Measurements from ENCODE around the gene MMD2.

The MMD2 gene

DNA sequence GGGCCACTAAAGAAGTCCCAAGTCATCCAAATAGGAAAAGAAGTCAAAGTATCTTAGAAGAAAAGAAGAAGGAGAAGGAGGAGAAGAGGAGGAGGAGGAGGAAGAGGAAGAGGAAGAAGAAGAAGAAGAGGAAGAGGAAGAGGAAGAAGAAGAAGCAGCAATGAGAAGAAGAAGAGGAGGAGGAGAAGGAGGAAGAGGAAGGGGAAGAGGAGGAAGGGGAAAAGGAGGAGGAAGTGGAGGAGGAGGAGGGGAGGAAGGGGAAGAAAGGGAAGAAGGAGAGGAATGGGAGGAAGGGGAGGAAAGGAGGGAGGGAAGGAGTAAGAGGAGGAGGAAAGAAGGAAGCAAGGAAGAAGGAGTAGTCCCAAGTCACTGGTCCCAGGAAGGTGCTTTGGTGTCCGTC is 53.8 kb downstream of the MMD2 start:
- Histone ChIP-seq H3K27ac (ENCODE audit: low read depth, low read length, poor library complexity, severe bottlenecking) (no peak overlapping the region), H4K20me1 (ENCODE audit: insufficient read depth, low read length) (no peaks in the 10 kb centered on the region)
- no peak for TF ChIP-seq EZH2 (IDR thresholded peaks at IDR 0.05; ENCODE audit: borderline replicate concordance, low read length)
- TF ChIP-seq, protein P1, sequence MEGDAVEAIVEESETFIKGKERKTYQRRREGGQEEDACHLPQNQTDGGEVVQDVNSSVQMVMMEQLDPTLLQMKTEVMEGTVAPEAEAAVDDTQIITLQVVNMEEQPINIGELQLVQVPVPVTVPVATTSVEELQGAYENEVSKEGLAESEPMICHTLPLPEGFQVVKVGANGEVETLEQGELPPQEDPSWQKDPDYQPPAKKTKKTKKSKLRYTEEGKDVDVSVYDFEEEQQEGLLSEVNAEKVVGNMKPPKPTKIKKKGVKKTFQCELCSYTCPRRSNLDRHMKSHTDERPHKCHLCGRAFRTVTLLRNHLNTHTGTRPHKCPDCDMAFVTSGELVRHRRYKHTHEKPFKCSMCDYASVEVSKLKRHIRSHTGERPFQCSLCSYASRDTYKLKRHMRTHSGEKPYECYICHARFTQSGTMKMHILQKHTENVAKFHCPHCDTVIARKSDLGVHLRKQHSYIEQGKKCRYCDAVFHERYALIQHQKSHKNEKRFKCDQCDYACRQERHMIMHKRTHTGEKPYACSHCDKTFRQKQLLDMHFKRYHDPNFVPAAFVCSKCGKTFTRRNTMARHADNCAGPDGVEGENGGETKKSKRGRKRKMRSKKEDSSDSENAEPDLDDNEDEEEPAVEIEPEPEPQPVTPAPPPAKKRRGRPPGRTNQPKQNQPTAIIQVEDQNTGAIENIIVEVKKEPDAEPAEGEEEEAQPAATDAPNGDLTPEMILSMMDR (IDR thresholded peaks at IDR 0.05; ENCODE audit: low read length): no peak

DNA sequence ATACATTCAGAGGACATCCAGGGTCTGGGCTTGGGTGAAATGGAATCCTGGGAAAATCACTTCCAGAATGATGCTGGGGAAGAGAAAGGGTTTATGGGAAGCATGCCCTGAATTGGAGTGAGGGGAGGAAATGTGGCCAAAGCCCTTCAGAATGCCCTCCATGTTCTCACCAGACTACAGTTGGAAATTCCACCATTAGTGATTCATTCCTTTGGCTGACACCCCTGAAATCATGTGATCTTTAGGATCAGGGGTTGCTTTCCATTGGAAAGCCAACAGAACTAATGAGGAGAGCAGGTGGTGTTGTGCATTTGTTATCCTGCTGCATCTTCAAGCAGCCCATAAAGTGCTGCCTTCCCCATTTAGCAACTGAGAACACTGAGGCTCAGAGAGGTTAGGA is 54.6 kb downstream of the MMD2 start:
- H3K4me1 ChIP-seq (ENCODE audit: insufficient read depth, low read length, severe bottlenecking): no peaks in the 10 kb centered on the region
- H2AFZ ChIP-seq (ENCODE audit: low read length): no peak overlapping the region
- no peaks in the 10 kb centered on the region for H4K20me1 ChIP-seq (ENCODE audit: insufficient read depth, low read length)
- no peak overlapping the region for H3K4me3 ChIP-seq (ENCODE audit: low read depth, low read length, poor library complexity, severe bottlenecking)
- peaks cover 8% of the 10 kb centered on the region; the same call in 1 of the 2 replicates for H3K27me3 ChIP-seq (ENCODE audit: insufficient read depth, low read length)
- H3F3A ChIP-seq (ENCODE audit: insufficient read depth, low read length): no peaks in the 10 kb centered on the region
- no peak overlapping the region for H3K9ac ChIP-seq (ENCODE audit: low read length)
- no peak for TF ChIP-seq EZH2 (IDR thresholded peaks at IDR 0.05; ENCODE audit: borderline replicate concordance, low read length)
- TF ChIP-seq, protein P1 (IDR thresholded peaks at IDR 0.05; ENCODE audit: low read length): no peak
- no peaks in the 10 kb centered on the region for H3K9me2 ChIP-seq (ENCODE audit: low read depth, low read length)
- no peaks in the 10 kb centered on the region for H3K36me3 ChIP-seq (ENCODE audit: insufficient read depth, low read length)
- H3K9me3 ChIP-seq (ENCODE audit: low read length): no peaks in the 10 kb centered on the region
- H3K79me2 ChIP-seq (ENCODE audit: insufficient read depth, low read length): no peaks in the 10 kb centered on the region
- no peak overlapping the region for H3K4me2 ChIP-seq (ENCODE audit: low read length)
- no peak overlapping the region for H3K27ac ChIP-seq (ENCODE audit: low read depth, low read length, poor library complexity, severe bottlenecking)

More for the DNA sequence above, 53.8 kb downstream of the MMD2 start:
- Histone ChIP-seq H3K4me2 (ENCODE audit: low read length) (no peak overlapping the region), H3K9me3 (ENCODE audit: low read length) (no peaks in the 10 kb centered on the region), H3K9me2 (ENCODE audit: low read depth, low read length) (no peaks in the 10 kb centered on the region), H3K4me1 (ENCODE audit: insufficient read depth, low read length, severe bottlenecking) (no peaks in the 10 kb centered on the region), H3K79me2 (ENCODE audit: insufficient read depth, low read length) (no peaks in the 10 kb centered on the region), H3K9ac (ENCODE audit: low read length) (no peak overlapping the region), H3K36me3 (ENCODE audit: insufficient read depth, low read length) (no peaks in the 10 kb centered on the region), H3F3A (ENCODE audit: insufficient read depth, low read length) (no peaks in the 10 kb centered on the region), H2AFZ (ENCODE audit: low read length) (no peak overlapping the region), H3K27me3 (ENCODE audit: insufficient read depth, low read length) (peaks cover 8% of the 10 kb centered on the region; the same call in 1 of the 2 replicates), H3K4me3 (ENCODE audit: low read depth, low read length, poor library complexity, severe bottlenecking) (no peak overlapping the region)

DNA sequence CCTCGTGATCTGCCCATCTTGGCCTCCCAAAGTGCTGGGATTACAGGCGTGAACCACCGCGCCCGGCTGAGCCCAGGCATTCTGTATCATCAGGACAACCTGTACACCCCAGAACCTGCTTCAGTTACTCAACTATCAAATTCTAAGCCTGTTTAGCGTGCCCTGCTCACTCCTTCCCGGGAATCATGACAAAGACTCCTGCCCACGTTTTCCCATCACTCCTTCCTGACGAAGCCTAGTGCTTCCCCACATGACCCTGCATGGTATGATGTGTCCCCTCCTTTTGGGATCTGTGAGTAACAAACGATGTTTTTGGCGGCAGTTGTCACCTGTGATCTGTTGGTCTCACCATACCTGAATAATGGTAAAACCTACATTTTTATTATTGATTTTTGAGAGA is 63.2 kb downstream of the MMD2 start:
- H3K4me3 ChIP-seq (ENCODE audit: low read depth, low read length, poor library complexity, severe bottlenecking): no peak overlapping the region
- no peak overlapping the region for H3K4me2 ChIP-seq (ENCODE audit: low read length)
- H3K27ac ChIP-seq (ENCODE audit: low read depth, low read length, poor library complexity, severe bottlenecking): no peak overlapping the region
- H3F3A ChIP-seq (ENCODE audit: insufficient read depth, low read length): no peaks in the 10 kb centered on the region
- H3K27me3 ChIP-seq (ENCODE audit: insufficient read depth, low read length): 0 out of 2 replicates have a peak, but pooled peaks cover 3% of the 10 kb centered on the region
- no peak overlapping the region for H2AFZ ChIP-seq (ENCODE audit: low read length)
- TF ChIP-seq, protein P1 (IDR thresholded peaks at IDR 0.05; ENCODE audit: low read length): no peak
- no peak for TF ChIP-seq EZH2 (IDR thresholded peaks at IDR 0.05; ENCODE audit: borderline replicate concordance, low read length)
- H3K4me1 ChIP-seq (ENCODE audit: insufficient read depth, low read length, severe bottlenecking): no peaks in the 10 kb centered on the region
- H3K79me2 ChIP-seq (ENCODE audit: insufficient read depth, low read length): no peaks in the 10 kb centered on the region
- no peaks in the 10 kb centered on the region for H4K20me1 ChIP-seq (ENCODE audit: insufficient read depth, low read length)
- H3K9ac ChIP-seq (ENCODE audit: low read length): no peak overlapping the region
- no peaks in the 10 kb centered on the region for H3K9me3 ChIP-seq (ENCODE audit: low read length)
- no peaks in the 10 kb centered on the region for H3K9me2 ChIP-seq (ENCODE audit: low read depth, low read length)
- H3K36me3 ChIP-seq (ENCODE audit: insufficient read depth, low read length): no peaks in the 10 kb centered on the region
